GM18508 (cell line): ENCODE data around the gene CRYBG3.

Source experiments
- ATAC-seq: cut with Tn5 transposase; IDR thresholded peaks from one replicate; pipeline ENCODE4 v1.9.1; 2021; ENCODE audit warnings: moderate number of reproducible peaks; ENCODE audit not compliant: insufficient read depth, unreplicated experiment

Gene CRYBG3

GRCh38 chr3:97938444-97938843 lies 116.6 kb downstream of the CRYBG3 start:
- no peak for ATAC-seq

- no peak for ATAC-seq
Observed at GRCh38 chr3:97939401-97939800, 117.6 kb downstream of the CRYBG3 start.

- ATAC-seq, result no peak
Observed at GRCh38 chr3:97940034-97940433, 118.2 kb downstream of the CRYBG3 start.

- ATAC-seq, result no peak
Observed at GRCh38 chr3:97942801-97943546, 121.2 kb downstream of the CRYBG3 start.

GRCh38 chr3:97948351-97949109 lies 126.7 kb downstream of the CRYBG3 start:
- no peak for ATAC-seq

GRCh38 chr3:97949110-97949485 lies 127.3 kb downstream of the CRYBG3 start:
- ATAC-seq, result no peak

- ATAC-seq, result no peak
Observed at GRCh38 chr3:97949743-97950142, 127.9 kb downstream of the CRYBG3 start.

GRCh38 chr3:97950360-97950759 lies 128.5 kb downstream of the CRYBG3 start:
- ATAC-seq, result no peak

GRCh38 chr3:97952280-97952679 lies 130.5 kb downstream of the CRYBG3 start:
- no peak for ATAC-seq

GRCh38 chr3:97952872-97953271 lies 131.1 kb downstream of the CRYBG3 start:
- no peak for ATAC-seq

- ATAC-seq, result no peak
Observed at GRCh38 chr3:97954228-97954827, 132.5 kb downstream of the CRYBG3 start.

GRCh38 chr3:97956051-97956450 lies 134.2 kb downstream of the CRYBG3 start:
- ATAC-seq, result no peak

- ATAC-seq, result no peak
Observed at GRCh38 chr3:97957617-97958311, 136.0 kb downstream of the CRYBG3 start.

- no peak for ATAC-seq
Observed at GRCh38 chr3:97958396-97958795, 136.6 kb downstream of the CRYBG3 start.

GRCh38 chr3:97958796-97959195 lies 137.0 kb downstream of the CRYBG3 start:
- no peak for ATAC-seq

GRCh38 chr3:97959872-97960271 lies 138.1 kb downstream of the CRYBG3 start:
- ATAC-seq, result no peak

GRCh38 chr3:97960551-97960950 lies 138.7 kb downstream of the CRYBG3 start:
- no peak for ATAC-seq

- no peak for ATAC-seq
Observed at GRCh38 chr3:97960993-97961766, 139.4 kb downstream of the CRYBG3 start.

- ATAC-seq, result no peak
Observed at GRCh38 chr3:97967966-97968365, 146.2 kb downstream of the CRYBG3 start.

GRCh38 chr3:97968376-97968775 lies 146.6 kb downstream of the CRYBG3 start:
- ATAC-seq, result no peak
